Measurements from ENCODE around the gene HNRNPL. TPM values are rescaled to one million over a fixed set of nuclear protein-coding genes. Genes with fewer than 3 reads are reported as not detected.

HNRNPL gene
- total RNA-seq, result 100 to 1,000 TPM; 170 to 205 (median 179) TPM

- peak; percentile 93 to 98 for TF ChIP-seq POLR2A (IDR thresholded peaks at IDR 0.05)
- TF ChIP-seq EP300 (IDR thresholded peaks at IDR 0.05), result peak; percentile 43 to 93
- TF ChIP-seq CTCF (IDR thresholded peaks at IDR 0.05), result peak; percentile 43 to 84 (median 66)
- 0 to 1% methylated on average over 28 to 40 of the region's 50 CpGs for WGBS, 2 donors
- H3K4me1 ChIP-seq, result peaks cover 0 to 56% (median 33%) of the 10 kb centered on the region in 4 donors
These were observed at the start of gene HNRNPL for GRCh38 chr19:38849860-38850435. Gene HNRNPL (minus strand): TSS chr19:38849986. CDS start chr19:38849966, 20 bp downstream.

GRCh38 chr19:38898788-38899446 is 49.1 kb upstream of the HNRNPL start:
- peak in 1 of 2 donors; percentile 18 for DNase-seq (ENCODE audit: low spot score in 2 of 2)
- H3K9me3 ChIP-seq, result peaks cover 0 to 2% (median 0%) of the 10 kb centered on the region in 4 donors
- 6% methylated on average over 23 to 24 of the region's 25 CpGs for WGBS, 2 donors
- TF ChIP-seq POLR2A (IDR thresholded peaks at IDR 0.05) (no peak), EP300 (IDR thresholded peaks at IDR 0.05) (no peak), CTCF (IDR thresholded peaks at IDR 0.05) (no peak)
- H3K27me3 ChIP-seq, result no peaks in the 10 kb centered on the region
- H3K36me3 ChIP-seq, result peaks cover 0 to 2% (median 0%) of the 10 kb centered on the region in 3 donors
- H3K4me3 ChIP-seq, result peak overlapping the region; percentile 67 to 91 (median 76)
- H3K27ac ChIP-seq, result peak overlapping the region; percentile 83 to 96 (median 89)
- H3K4me1 ChIP-seq, result peaks cover 0 to 49% (median 14%) of the 10 kb centered on the region in 4 donors

More at GRCh38 chr19:38849860-38850435, at the start of gene HNRNPL:
- no peaks in the 10 kb centered on the region for H3K27me3 ChIP-seq
- DNase-seq (ENCODE audit: low spot score in 2 of 2), result no peak
- H3K36me3 ChIP-seq, result peaks cover 0 to 29% (median 22%) of the 10 kb centered on the region in 3 donors
- no peaks in the 10 kb centered on the region for H3K9me3 ChIP-seq
- H3K4me3 ChIP-seq, result peak within 1 kb of the TSS; percentile 50 to 100 (median 87)
- peak within 1 kb of the TSS; percentile 98 to 100 (median 100) for H3K27ac ChIP-seq

GRCh38 chr19:38894968-38895367 is 45.2 kb upstream of the HNRNPL start:
- Histone ChIP-seq H3K9me3 (no peaks in the 10 kb centered on the region), H3K36me3 (peaks cover 0 to 42% (median 2%) of the 10 kb centered on the region in 3 donors), H3K27ac (peak overlapping the region in 1 of 4 donors; percentile 34), H3K4me1 (peaks cover 0 to 42% (median 12%) of the 10 kb centered on the region in 4 donors), H3K27me3 (no peaks in the 10 kb centered on the region), H3K4me3 (no peak overlapping the region)
- no peak for DNase-seq (ENCODE audit: low spot score in 2 of 2)
- 74 to 80% methylated on average over 9 of the region's 9 CpGs for WGBS, 2 donors
- no peak for TF ChIP-seq POLR2A (IDR thresholded peaks at IDR 0.05)
- no peak for TF ChIP-seq CTCF (IDR thresholded peaks at IDR 0.05)
- no peak for TF ChIP-seq EP300 (IDR thresholded peaks at IDR 0.05)

- Histone ChIP-seq H3K9me3 (no peaks in the 10 kb centered on the region), H3K4me1 (peaks cover 0 to 37% (median 9%) of the 10 kb centered on the region in 4 donors), H3K4me3 (no peak overlapping the region), H3K36me3 (peaks cover 0 to 58% (median 5%) of the 10 kb centered on the region in 3 donors), H3K27ac (peak overlapping the region in 2 of 4 donors; percentile 8 to 11), H3K27me3 (no peaks in the 10 kb centered on the region)
- TF ChIP-seq CTCF (IDR thresholded peaks at IDR 0.05) (no peak), EP300 (IDR thresholded peaks at IDR 0.05) (no peak), POLR2A (IDR thresholded peaks at IDR 0.05) (no peak)
- DNase-seq (ENCODE audit: low spot score in 2 of 2), result no peak
- WGBS, 2 donors, result 80 to 82% methylated on average over 9 to 14 of the region's 14 CpGs
These were observed 43.6 kb upstream of the HNRNPL start for GRCh38 chr19:38893341-38893771.

GRCh38 chr19:38892841-38893240 is 43.1 kb upstream of the HNRNPL start:
- H3K27me3 ChIP-seq, result no peaks in the 10 kb centered on the region
- H3K36me3 ChIP-seq, result peaks cover 0 to 63% (median 5%) of the 10 kb centered on the region in 3 donors
- H3K4me3 ChIP-seq, result no peak overlapping the region
- H3K9me3 ChIP-seq, result no peaks in the 10 kb centered on the region
- peak overlapping the region in 1 of 4 donors; percentile 8 for H3K27ac ChIP-seq
- DNase-seq (ENCODE audit: low spot score in 2 of 2), result no peak
- WGBS, 2 donors, result 85 to 88% methylated on average over 5 of the region's 5 CpGs
- no peak for TF ChIP-seq POLR2A (IDR thresholded peaks at IDR 0.05)
- no peak for TF ChIP-seq CTCF (IDR thresholded peaks at IDR 0.05)
- no peak for TF ChIP-seq EP300 (IDR thresholded peaks at IDR 0.05)
- peaks cover 0 to 31% (median 5%) of the 10 kb centered on the region in 4 donors for H3K4me1 ChIP-seq

All from tibial nerve (tissue), 4 donors.